ENCODE data around the gene TYMP. TPM values are rescaled to one million over a fixed set of nuclear protein-coding genes. Genes with fewer than 3 reads are reported as not detected.

The TYMP gene
- total RNA-seq, 1 donor = 20.5 TPM

DNA sequence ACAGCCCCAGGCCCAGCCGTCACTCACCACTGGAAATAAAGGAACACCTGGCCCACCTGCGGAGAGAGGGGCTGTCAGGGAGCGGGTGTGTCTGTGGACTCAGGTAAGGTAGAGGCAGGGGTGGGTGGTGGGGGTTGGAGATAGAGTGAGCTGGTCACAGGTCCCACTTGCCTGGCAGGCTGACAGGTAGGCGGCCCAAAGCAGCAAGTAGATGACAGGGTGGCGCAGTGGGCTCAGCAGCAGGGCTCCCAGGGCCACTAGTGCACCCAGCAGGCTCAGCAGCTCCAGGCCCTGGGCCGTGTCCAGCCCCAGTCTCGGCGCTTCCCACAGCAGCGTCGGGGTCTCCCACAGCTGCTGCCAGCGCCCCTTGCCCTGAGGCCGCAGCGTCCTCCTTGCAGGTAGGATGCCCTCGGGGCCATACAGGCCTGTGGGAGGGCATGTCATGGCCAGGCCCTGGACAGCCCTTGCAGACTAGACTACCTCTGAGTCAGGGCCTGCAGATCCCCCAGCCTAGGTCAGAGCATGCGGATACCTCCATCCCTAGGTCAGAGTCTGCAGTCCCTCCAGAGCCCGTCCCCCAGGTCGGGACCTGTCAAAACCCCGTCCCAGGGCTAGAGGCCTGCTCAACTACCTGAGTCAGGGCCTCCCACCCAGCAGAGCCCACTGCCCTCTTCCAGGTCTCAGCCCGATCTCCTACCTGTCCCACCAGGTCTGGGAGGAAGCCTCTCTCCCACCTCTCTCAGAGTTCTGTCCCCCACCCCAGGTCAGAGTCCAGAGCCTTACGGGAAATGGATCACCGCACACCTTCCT, 23.0 kb downstream of the TYMP start:
- DNase-seq (ENCODE audit: low read depth in 2 of 3, low spot score in 2 of 3) = peak in 1 of 3 donors; percentile 8

DNA sequence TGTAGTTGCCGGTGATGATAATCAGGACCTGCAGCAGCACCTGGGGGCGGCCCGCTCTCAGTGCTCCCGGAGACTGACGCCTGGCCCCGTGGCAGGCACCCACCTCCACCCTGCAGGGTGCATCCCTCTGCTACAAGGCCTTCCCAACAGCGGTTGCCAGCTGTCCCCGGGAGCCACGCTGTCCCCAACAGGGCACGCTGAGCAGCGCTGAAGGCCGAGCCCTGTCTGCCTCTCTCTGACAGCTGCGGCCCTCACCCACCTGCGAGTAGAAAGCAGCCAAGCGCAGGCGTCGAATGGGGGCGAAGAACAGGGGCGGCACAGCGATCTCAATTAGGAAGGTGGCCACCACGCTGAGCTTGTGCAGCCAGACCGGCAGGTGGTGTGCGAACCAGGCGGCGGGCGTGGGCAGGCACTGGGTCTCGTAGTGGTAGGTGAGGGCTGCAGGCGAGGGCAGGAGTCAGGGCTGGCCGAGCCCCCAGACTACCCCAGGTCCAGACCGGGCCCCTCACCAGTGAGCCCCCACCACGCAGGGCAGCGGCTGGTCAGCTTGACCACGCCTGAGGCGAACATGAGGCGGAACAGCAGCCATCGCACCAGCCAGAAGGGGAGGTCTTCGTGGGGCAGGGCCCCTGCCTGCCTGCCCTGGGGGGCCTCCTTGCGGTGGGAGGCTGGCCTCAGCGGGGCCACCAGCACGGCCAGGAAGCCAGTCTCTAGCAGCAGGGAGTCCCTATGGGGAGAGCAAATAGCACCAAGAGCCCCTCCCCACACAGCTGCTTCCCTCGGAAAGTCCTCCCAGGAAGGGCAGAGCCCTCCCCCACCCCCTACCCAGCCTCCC, 23.8 kb downstream of the TYMP start:
- DNase-seq (ENCODE audit: low read depth in 2 of 3, low spot score in 2 of 3) = no peak

DNA sequence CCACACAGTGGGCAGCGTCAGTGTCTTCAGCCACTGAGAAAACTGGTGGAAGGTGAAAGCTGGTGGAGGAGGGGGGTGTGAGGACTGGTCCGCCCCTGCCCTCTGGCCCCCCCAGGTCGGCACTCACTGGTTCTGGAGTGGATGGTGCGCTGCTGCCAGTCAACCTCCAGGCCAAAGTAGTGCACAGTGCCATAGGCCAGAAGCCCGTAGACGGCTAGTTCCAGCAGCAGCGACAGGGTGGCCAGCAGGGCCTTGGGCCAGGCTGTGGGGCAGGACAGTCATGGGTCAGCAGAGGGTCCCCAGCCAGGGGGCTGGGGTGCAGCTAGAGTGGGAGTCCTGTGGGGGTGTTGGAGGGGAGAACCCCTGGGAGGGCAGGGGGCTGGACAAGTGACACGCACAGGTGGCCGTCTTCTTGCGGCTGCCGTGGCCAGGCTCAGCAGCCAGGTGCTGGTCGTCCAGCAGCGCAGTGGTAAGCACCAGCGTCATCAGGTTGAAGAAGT, 24.5 kb downstream of the TYMP start:
- no peak for DNase-seq (ENCODE audit: low read depth in 2 of 3, low spot score in 2 of 3)

DNA sequence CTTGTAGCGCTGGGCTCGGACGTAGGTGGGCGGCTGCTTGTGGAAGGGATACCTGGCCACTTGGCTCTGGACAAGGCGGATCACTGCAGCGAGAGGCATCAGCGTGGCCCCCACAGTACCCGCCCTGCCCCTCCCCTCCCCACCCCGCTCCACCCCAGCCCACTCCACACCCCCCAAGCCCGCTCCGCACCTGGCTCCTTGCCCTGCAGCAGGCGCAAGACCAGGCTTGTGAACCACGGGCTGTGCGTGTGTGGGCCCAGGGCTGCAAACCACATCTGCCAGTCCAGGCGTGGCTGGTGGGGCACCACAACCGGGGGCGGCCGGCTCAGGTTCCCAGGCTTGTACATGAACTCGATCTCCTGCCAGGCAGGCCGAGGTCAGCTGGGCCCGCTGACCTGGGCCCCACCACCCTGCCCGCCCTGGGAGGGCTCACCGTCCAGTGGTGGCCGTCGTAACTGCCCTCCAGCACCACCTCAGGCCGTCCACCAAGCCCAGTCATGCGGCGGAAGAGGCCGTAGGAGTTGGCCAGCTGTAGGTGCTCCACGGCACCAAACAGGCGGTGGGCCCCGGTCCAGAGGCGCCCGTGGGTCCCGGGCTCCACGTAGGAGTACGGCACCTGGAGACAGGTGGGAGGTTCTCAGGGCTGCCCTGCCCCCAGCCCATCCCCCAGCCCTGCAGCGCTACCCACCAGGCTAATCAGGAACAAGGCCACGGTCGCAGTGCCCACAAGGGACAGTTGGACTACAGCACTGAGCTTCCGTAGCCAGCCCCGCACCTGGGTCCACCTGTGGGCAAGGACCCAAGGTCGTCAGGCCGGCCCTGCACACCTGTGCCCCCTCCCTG, 25.2 kb downstream of the TYMP start:
- DNase-seq (ENCODE audit: low read depth in 2 of 3, low spot score in 2 of 3) = no peak

DNA sequence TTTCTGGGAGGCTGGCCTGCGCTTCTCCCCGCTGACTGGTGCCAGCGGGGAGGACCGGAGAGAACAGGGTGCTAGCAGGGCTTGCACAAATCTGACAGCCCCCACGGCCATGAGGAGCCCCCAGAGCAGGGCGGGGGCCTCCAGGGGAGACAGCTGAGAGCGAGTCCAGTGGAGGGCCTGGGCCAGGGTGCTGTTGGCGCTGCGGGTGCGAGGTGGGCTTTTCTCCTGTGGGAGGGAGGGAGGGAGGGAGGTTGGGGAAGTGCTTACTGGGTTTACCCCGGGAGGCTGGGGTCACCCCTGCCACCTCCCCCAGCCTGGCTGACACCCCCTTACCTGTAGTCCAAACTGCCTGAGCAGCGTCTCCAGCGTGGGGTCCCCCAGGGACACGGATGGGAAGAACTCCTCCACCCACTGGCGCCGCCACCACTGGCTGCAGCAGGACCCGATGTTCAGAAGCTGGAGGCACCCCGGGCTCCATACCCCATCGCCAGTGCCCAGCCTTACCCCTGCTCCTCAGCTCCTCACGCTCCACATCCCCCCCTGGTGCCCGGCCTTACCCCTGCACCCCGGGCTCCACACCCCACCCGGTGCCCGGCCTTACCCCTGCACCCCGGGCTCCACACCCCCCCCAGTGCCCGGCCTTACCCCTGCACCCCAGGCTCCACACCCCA, 26.2 kb downstream of the TYMP start:
- DNase-seq (ENCODE audit: low read depth in 2 of 3, low spot score in 2 of 3) = no peak

DNA sequence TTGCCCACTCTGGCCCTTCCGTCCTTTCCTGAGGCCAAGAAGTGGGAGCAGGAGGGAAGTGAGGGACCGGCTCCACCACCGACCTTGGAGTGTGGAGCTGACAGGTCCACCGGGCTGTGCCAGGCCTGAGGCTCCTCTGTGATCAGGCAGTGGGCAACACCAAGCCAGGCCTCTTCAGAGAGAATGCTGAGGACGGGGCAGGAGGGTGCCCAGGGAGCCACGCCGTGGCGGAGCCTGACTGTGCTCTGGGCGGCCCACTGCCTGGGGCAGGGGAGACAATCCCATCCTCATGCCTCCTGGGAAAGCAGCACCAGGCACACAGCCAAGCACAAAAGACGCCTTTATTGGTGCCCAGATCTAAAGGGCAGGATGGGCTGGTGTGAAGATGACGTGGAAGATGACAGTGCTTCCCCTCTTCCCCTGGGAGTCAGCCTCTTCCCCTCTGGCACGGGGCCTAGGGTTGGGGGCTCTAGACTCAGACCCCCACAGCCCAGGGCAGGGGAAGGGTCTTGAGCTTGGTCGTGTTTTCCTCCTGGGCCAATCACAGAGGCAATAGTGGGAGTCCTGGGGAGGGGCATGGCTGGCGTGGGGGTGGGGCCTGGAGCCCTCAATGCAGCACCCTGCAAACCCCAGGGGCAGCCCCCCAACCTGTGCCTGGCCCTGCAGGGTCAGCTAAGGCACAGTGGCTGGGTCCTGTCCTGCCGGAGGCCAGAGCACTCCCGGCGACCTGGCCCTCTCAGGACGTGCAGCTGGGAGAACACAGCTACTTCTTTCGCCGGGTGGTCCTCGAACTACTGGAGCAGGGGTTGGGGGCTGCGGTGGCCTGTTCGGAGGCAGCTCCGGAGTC, 27.0 kb downstream of the TYMP start:
- no peak for DNase-seq (ENCODE audit: low read depth in 2 of 3, low spot score in 2 of 3)

DNA sequence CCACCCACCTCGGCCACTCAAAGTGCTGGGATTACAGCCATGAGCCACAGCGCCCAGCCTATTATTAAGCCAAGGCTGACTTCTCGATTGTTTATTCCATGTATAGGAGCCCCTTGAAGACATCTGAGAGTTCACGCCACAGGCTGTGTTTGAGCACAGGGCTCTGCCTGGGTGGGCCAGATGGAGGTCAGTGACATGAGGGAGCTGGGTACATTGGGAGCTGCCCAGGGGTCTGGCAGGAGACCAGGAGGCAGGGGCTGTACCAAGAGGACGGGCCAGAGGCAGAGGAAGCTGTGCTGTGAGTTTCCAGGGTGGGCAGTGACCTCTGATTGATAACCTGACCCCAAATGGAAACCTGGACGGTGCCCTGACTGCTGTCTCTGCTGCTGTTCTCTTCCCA, 27.7 kb downstream of the TYMP start:
- no peak for DNase-seq (ENCODE audit: low read depth in 2 of 3, low spot score in 2 of 3)

DNA sequence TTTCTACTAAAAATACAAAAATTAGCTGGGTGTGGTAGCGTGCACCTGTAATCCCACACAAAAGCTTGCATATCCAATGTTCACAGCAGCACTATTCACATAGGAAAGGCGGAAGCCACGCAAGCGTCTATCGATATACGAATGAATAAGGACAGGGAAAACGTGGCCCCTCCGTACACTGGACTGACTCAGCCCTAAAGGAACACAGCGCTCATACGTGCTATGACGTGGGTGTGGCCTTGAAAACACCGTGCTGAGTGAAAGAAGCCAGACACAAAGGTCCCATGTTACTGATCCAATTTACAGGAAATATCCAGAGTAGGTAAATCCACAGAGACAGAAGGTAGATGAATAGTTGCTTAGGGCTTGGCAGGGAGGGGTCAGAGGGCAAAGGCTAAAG, 29.4 kb downstream of the TYMP start:
- no peak for DNase-seq (ENCODE audit: low read depth in 2 of 3, low spot score in 2 of 3)

DNA sequence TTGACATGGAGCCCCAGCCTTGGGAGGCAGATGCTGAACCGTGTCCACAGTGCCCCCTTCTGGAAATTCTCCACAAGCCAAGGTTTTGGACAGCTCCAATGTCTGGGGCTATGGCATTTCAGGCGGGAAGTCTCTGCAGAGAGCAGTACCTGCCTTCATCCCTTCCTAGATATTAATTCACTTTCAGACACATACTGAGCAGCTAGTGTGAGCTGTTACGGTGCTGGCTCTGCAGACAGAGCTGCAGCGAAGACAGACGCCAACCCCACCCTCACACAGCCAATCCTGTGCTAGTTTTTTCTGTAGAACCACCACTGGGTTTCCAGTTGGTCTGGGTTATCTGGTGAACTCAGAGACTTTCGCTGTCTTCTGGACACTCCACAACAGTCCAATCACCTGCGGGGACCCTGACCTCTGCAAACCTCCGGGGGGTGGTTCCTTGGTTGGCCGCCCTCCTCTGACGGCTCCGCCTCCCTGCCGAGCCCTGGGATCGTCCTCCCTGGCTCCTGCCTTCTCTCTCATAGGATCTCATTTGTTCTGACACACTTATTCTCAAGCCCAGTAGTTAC, 31.4 kb downstream of the TYMP start:
- DNase-seq (ENCODE audit: low read depth in 2 of 3, low spot score in 2 of 3) = peak; percentile 53 to 82 (median 68)

DNA sequence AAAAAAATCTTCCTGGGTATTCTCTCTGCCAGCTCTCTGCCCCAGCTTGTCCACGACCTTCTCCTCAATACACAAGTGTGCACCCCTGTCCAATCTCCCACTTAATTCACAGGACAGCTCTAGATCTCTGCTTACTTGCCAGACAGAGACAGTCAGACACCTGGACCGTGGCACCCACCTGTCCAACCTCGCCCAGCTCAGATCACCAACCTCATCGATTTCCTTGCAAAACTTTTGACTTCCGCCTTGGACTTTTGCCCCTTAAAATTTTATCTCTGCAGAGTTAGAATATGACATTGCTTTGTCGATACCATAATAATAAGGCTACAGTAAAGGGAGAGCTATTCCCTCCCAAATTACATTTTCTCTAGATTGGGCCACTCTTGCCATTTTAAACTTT, 32.7 kb downstream of the TYMP start:
- DNase-seq (ENCODE audit: low read depth in 2 of 3, low spot score in 2 of 3) = no peak

DNA sequence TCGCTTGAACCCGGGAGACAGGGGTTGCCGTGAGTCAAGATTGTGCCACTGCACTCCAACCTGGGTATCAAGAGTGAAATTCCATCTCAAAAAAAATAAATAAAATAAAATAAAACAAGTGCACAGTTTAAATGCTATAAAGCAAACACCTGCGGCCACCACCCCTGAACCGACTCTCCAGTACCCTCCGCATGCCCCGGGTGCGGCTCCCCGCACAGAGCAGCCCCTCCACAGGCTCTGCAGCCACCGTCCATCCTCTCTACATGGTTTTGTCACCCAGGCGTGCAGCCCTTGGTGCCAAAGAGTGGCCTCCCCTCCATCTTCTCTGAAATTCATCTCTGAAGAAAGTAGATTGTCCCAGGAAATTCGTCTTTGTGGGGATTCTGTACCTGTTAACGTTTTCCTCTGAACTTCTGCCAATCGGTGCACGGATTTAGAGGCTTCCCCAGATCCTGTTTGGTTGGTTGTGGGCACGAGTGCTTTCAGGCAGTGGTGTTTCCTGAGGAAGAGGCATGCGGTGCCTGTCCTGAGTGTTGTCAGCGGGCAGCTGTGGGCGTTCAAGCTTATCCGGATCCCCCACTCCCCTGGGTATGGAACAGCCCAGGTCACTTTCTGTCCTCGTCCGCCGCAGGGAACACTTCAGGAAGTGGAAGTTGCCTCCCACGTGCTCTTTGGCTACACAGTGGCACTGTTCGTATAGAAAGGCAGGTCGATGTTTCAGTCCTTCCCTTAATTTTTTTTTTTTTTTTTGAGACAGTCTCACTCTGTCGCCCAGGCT, 39.1 kb downstream of the TYMP start:
- peak in 1 of 3 donors; percentile 59 for DNase-seq (ENCODE audit: low read depth in 2 of 3, low spot score in 2 of 3)

DNA sequence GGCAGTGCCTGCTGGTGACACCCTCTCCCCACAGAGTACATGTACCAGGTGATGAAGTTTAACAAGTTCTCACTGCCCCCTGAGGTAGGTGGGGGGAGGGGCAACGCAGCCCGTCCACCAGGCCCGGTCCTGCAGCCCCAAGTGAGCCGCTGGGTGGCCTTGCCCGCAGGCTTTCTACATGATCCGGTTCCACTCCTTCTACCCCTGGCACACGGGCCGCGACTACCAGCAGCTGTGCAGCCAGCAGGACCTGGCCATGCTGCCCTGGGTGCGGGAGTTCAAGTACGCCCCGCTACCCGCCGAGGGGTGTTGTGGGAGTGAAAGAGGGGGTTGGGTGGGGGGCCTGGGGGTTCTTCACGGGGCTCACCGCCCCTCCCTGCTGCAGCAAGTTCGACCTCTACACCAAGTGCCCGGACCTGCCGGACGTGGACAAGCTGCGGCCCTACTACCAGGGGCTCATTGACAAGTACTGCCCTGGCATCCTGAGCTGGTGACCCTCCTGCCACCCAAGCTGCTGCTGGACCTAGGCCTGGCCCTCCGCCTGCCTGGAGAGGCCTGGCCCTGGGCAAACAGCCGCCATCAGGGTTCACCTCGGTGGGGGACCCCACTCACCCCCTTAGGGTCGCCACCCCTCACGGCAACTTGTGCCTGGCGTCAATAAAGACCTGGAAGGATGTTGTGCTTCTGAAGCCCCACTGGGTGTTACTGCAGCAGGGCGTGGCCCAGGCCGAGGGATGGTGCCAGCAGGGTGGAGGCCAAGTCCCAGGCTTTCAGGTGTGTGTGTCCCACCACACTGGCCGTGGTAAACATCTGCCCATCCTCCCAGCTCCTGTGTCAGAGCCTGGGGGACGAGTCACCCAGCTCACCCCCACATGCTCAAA, 40.2 kb downstream of the TYMP start:
- no peak for DNase-seq (ENCODE audit: low read depth in 2 of 3, low spot score in 2 of 3)

DNA sequence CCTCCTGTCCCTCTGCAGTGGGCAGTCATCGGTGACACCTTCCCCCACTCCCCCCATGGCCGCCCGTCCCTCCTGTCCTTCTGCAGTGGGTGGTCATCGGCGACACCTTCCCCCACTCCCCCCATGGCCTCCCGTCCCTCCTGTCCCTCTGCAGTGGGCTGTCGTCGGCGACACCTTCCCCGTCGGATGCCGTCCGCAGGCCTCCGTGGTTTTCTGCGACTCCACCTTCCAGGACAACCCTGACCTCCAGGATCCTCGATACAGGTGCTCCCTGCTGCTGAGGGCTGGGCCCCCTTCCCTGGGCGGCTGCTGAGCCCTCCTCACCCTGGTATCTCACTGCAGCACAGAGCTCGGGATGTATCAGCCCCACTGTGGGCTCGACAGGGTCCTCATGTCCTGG, 40.9 kb downstream of the TYMP start:
- DNase-seq (ENCODE audit: low read depth in 2 of 3, low spot score in 2 of 3) = no peak

DNA sequence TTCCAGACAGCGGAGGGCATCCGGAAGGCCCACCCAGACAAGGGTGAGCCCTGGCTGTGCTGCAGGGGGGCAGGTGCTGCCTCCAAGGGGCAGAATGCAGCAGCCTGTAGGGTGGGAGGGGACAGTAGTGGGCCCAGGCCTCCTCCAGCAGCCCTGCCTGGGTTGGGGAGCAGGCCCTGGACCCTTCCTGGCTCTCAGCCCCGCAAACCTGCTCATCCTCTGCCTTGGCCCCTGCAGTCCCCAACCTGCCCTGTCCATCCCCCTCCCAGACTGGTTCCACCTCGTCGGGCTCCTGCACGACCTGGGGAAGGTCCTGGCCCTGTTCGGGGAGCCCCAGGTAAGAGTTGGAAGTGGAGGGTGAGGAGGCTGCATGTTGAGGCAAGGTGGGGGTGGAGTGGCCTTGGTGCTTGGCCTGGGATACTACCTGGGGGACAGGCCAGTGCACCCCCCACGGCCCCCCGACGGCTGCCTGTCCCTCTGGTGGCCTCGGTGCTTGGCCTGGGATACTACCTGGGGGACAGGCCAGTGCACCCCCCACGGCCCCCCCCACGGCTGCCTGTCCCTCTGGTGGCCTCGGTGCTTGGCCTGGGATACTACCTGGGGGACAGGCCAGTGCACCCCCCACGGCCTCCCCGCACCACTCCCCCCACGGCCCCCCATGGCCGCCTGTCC, 41.7 kb downstream of the TYMP start:
- no peak for DNase-seq (ENCODE audit: low read depth in 2 of 3, low spot score in 2 of 3)

DNA sequence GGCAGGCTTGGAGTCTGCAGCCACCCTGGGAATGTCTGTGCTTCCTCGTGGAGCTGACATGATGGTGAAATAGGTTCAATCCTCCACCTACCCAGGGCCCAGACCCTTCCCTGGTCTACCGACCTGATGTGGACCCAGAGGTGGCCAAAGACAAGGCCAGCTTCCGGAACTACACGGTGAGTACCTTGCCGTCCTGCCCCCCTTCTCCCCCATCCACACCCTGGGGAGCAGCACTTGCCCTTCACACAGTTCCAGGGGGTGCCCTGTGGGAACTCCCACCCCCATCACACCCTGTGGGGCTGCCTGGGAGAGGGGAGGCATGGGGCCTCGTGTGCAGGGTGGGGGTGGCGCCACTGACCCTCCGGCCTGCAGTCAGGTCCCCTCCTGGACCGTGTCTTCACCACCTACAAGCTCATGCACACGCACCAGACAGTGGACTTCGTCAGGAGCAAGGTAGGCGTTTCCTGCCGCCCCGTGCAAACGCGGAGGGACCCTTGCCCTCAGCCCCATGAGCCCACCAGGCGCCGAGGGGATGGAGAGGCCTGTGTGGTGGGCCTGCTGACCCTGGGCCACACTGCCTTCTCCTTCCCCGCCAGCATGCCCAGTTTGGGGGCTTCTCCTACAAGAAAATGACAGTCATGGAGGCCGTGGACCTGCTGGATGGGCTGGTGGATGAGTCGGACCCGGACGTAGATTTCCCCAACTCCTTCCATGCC, 42.4 kb downstream of the TYMP start:
- no peak for DNase-seq (ENCODE audit: low read depth in 2 of 3, low spot score in 2 of 3)

Measured in hematopoietic multipotent progenitor cell (in vitro differentiated cells).